Measurements from ENCODE around the gene KIF5C. TPM values are rescaled to one million over a fixed set of nuclear protein-coding genes. Genes with fewer than 3 reads are reported as not detected.
A peak's percentile ranks its signal among the peaks of the same experiment; 100 is the strongest.

The KIF5C gene
- polyA plus RNA-seq, 1 donor (not counting 4 experiments of a cell fraction or from before 2014, with no cell fraction given) = 0.03 TPM

GRCh38 chr2:149056541-149057255 lies 181.7 kb downstream of the KIF5C start:
- H3K4me1 ChIP-seq (ENCODE audit: control insufficient read depth, extremely low read depth, insufficient read depth, low read length) = peaks cover 28% of the 10 kb centered on the region
- H3K36me3 ChIP-seq (ENCODE audit: control insufficient read depth in 2 of 2, extremely low read depth in 1 of 2, insufficient read depth in 2 of 2, low read length in 2 of 2) = no peaks in the 10 kb centered on the region
- no peaks in the 10 kb centered on the region for H3K9me1 ChIP-seq (ENCODE audit: control insufficient read depth, extremely low read depth, insufficient read depth, low read length)
- peak; percentile 9 for FAIRE-seq
- H3K4me3 ChIP-seq (ENCODE audit: control insufficient read depth in 2 of 3, extremely low read depth in 1 of 3, insufficient read depth in 2 of 3, low read depth in 1 of 3, low read length in 3 of 3) = no peak overlapping the region
- H2AFZ ChIP-seq (ENCODE audit: control insufficient read depth, low read length) = no peak overlapping the region
- no peak for DNase-seq (ENCODE audit: low read depth, low spot score)
- no peak for TF ChIP-seq EZH2 (IDR thresholded peaks at IDR 0.05; ENCODE audit: low read length)
- TF ChIP-seq CTCF (optimal IDR thresholded peaks at IDR 0.05 in 1 of 3, IDR thresholded peaks at IDR 0.05 in 1 of 3, conservative IDR thresholded peaks at IDR 0.05 in 1 of 3; ENCODE audit: extremely low read depth in 1 of 3, insufficient read depth in 2 of 3, low read length in 3 of 3) = no peak
- H3K4me2 ChIP-seq (ENCODE audit: control insufficient read depth, extremely low read depth, insufficient read depth, low read depth, low read length) = no peak overlapping the region
- H3K27me3 ChIP-seq (ENCODE audit: control insufficient read depth, extremely low read depth, insufficient read depth, low read length) = no peaks in the 10 kb centered on the region
- no peak overlapping the region for H3K9ac ChIP-seq (ENCODE audit: control insufficient read depth, extremely low read depth, insufficient read depth, low read length)
- dilution Hi-C loops (cut with MboI; ENCODE audit: extremely low pct_ligation_motif_present, low sequenced_read_pairs) = no loop called here
- no peak overlapping the region for H3K27ac ChIP-seq (ENCODE audit: control insufficient read depth, insufficient read depth, low read length)
- H3K9me3 ChIP-seq (ENCODE audit: control insufficient read depth, low read depth, low read length) = no peaks in the 10 kb centered on the region
- no peaks in the 10 kb centered on the region for H3K79me2 ChIP-seq (ENCODE audit: control insufficient read depth, insufficient read depth, low read length)
- no peaks in the 10 kb centered on the region for H4K20me1 ChIP-seq (ENCODE audit: control insufficient read depth, extremely low read depth, insufficient read depth, low read length)

- Histone ChIP-seq H3K36me3 (ENCODE audit: control insufficient read depth in 2 of 2, extremely low read depth in 1 of 2, insufficient read depth in 2 of 2, low read length in 2 of 2) (no peaks in the 10 kb centered on the region), H3K9me1 (ENCODE audit: control insufficient read depth, extremely low read depth, insufficient read depth, low read length) (no peaks in the 10 kb centered on the region), H3K4me2 (ENCODE audit: control insufficient read depth, extremely low read depth, insufficient read depth, low read depth, low read length) (no peak overlapping the region), H3K79me2 (ENCODE audit: control insufficient read depth, insufficient read depth, low read length) (no peaks in the 10 kb centered on the region), H2AFZ (ENCODE audit: control insufficient read depth, low read length) (no peak overlapping the region), H3K27me3 (ENCODE audit: control insufficient read depth, extremely low read depth, insufficient read depth, low read length) (no peaks in the 10 kb centered on the region), H4K20me1 (ENCODE audit: control insufficient read depth, extremely low read depth, insufficient read depth, low read length) (no peaks in the 10 kb centered on the region), H3K27ac (ENCODE audit: control insufficient read depth, insufficient read depth, low read length) (no peak overlapping the region), H3K4me1 (ENCODE audit: control insufficient read depth, extremely low read depth, insufficient read depth, low read length) (peaks cover 31% of the 10 kb centered on the region), H3K9ac (ENCODE audit: control insufficient read depth, extremely low read depth, insufficient read depth, low read length) (no peak overlapping the region), H3K4me3 (ENCODE audit: control insufficient read depth in 2 of 3, extremely low read depth in 1 of 3, insufficient read depth in 2 of 3, low read depth in 1 of 3, low read length in 3 of 3) (no peak overlapping the region), H3K9me3 (ENCODE audit: control insufficient read depth, low read depth, low read length) (no peaks in the 10 kb centered on the region)
- dilution Hi-C loops (cut with MboI; ENCODE audit: extremely low pct_ligation_motif_present, low sequenced_read_pairs) = no loop called here
- TF ChIP-seq CTCF (optimal IDR thresholded peaks at IDR 0.05 in 1 of 3, IDR thresholded peaks at IDR 0.05 in 1 of 3, conservative IDR thresholded peaks at IDR 0.05 in 1 of 3; ENCODE audit: extremely low read depth in 1 of 3, insufficient read depth in 2 of 3, low read length in 3 of 3) = no peak
- TF ChIP-seq EZH2 (IDR thresholded peaks at IDR 0.05; ENCODE audit: low read length) = no peak
- no peak for FAIRE-seq
- DNase-seq (ENCODE audit: low read depth, low spot score) = no peak
These were observed 182.4 kb downstream of the KIF5C start for GRCh38 chr2:149057401-149057800.
